Lung (tissue), 12 donors: ENCODE measurements around the gene SECTM1. TPM values are rescaled to one million over a fixed set of nuclear protein-coding genes. Genes with fewer than 3 reads are reported as not detected.
A peak's percentile ranks its signal among the peaks of the same experiment; 100 is the strongest.

ENCODE experiments used
- ATAC-seq: fragments of 200-7000 bp; cut with Tn5 transposase; one replicate; pipeline ENCODE4 v1.9.1; 2020; ENCODE audit warnings: moderate number of reproducible peaks; ENCODE audit not compliant: insufficient read depth, low FRiP score
- DNase-seq, 3 donors: peaks; one replicate each; pipeline ENCODE4 v3.0.0-alpha.2; 2013 to 2017
- H3K27ac ChIP-seq, 2 donors: one replicate each; pipeline ENCODE4 v1.5.1; 2013; ENCODE audit warnings: mild to moderate bottlenecking in 2 of 2, moderate library complexity in 2 of 2, control low read depth in 1 of 2, inconsistent platforms in 1 of 2, low read depth in 1 of 2, low read length in 1 of 2
- H3K27me3 ChIP-seq, 3 donors: one replicate each; pipeline ENCODE4 v1.5.1; 2013; ENCODE audit warnings: low read length in 2 of 3; ENCODE audit not compliant: control insufficient read depth in 3 of 3, insufficient read depth in 3 of 3
- H3K36me3 ChIP-seq, 4 donors: one replicate each; pipeline ENCODE4 v1.5.1; 2013; ENCODE audit warnings: low read length in 4 of 4, mild to moderate bottlenecking in 1 of 4, moderate library complexity in 1 of 4; ENCODE audit not compliant: control insufficient read depth in 4 of 4, insufficient read depth in 4 of 4
- H3K4me1 ChIP-seq, 5 donors: one replicate each; pipeline ENCODE4 v1.5.1; 2013; ENCODE audit warnings: low read length in 5 of 5, mild to moderate bottlenecking in 2 of 5, moderate library complexity in 1 of 5; ENCODE audit not compliant: control insufficient read depth in 5 of 5, insufficient read depth in 5 of 5
- H3K4me3 ChIP-seq: one replicate; pipeline ENCODE4 v1.5.1; 2013; ENCODE audit warnings: mild to moderate bottlenecking, control low read depth, moderate library complexity
- H3K9ac ChIP-seq, 2 donors: one replicate each; pipeline ENCODE4 v1.5.1; 2013; ENCODE audit warnings: low read length in 2 of 2, control low read depth in 1 of 2; ENCODE audit not compliant: insufficient read depth in 1 of 2
- H3K9me3 ChIP-seq, 4 donors: one replicate each; pipeline ENCODE4 v1.5.1; 2013; ENCODE audit warnings: low read length in 3 of 4, mild to moderate bottlenecking in 1 of 4, moderate library complexity in 1 of 4; ENCODE audit not compliant: control insufficient read depth in 4 of 4, insufficient read depth in 3 of 4
- CTCF ChIP-seq: IDR thresholded peaks from 2 replicates; pipeline ENCODE4 v1.5.1; 2012; ENCODE audit warnings: mild to moderate bottlenecking; ENCODE audit errors: control extremely low read depth, extremely low read depth
- WGBS, 2 donors: extraction: QIAGEN DNeasy Blood & Tissue Kit; methylation state at CpG; one replicate each; pipeline ENCODE4 v1.1.7; 2013; 5-methylcytosine and 5-hydroxymethylcytosine counted together
- polyA plus RNA-seq, 2 donors: library from polyadenylated mRNA; stranded (reverse); fragments of 200-250 nt; gene quantifications; one replicate each; pipeline ENCODE4 v1.2.1, GENCODE V29; 2013
- total RNA-seq, 2 donors: library from RNA; depleted of rRNA in 1 of 2; stranded (reverse); fragments of >200 nt in 1 of 2; gene quantifications; one replicate each; pipeline ENCODE4 v1.2.1, GENCODE V29; 2014 to 2021
- donor health status: control.
- donor health status: control.
- donor health status: Bipolar disorder and iron deficiency.
- donor health status: healthy.
- donor health status: DM: yes; HTN: yes; CAD: no.

The SECTM1 gene
- total and polyA plus RNA-seq, 4 donors = 12.5 to 68.6 (median 26.4) TPM

- H3K27me3 ChIP-seq = no peaks in the 10 kb centered on the region
- peak overlapping the region; percentile 86 for H3K4me3 ChIP-seq
- TF ChIP-seq CTCF = no peak
- WGBS, 2 donors = 1% methylated on average over 44 to 57 of the region's 57 CpGs
- DNase-seq (no peak), ATAC-seq (peak; percentile 9)
- H3K9me3 ChIP-seq = no peaks in the 10 kb centered on the region
- peak overlapping the region; percentile 84 to 90 for H3K9ac ChIP-seq
- H3K4me1 ChIP-seq = peaks cover 6 to 36% (median 25%) of the 10 kb centered on the region in 5 donors
- peaks cover 0 to 20% (median 18%) of the 10 kb centered on the region in 4 donors for H3K36me3 ChIP-seq
- H3K27ac ChIP-seq = peak overlapping the region; percentile 97 to 98
These were observed 60.9 kb downstream of the SECTM1 start for GRCh38 chr17:82272495-82273326.

DNA sequence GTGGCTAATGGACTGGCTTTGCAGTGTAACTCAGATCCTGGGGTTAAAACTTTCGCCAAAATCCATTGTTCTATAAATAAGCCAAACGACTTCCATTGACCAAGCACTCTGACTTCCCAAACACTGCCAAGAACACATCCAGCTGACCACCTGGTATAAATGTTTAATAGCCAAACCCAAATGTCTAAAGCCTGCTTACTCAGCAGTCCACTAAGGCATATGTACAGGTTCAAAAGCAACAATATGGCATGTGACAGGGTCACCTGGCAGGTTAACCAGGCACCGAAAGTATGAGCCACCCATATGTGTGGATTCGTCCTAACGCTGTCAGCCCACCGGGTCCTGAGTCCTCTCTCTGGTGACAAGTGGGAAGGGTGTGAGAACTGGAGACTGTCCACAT lies 62.2 kb downstream of the SECTM1 start:
- WGBS, 2 donors = 73 to 81% methylated on average over 6 of the region's 6 CpGs
- Histone ChIP-seq H3K4me1 (peaks cover 6 to 42% (median 30%) of the 10 kb centered on the region in 5 donors), H3K36me3 (peaks cover 0 to 23% (median 21%) of the 10 kb centered on the region in 4 donors), H3K4me3 (no peak overlapping the region), H3K27ac (peak overlapping the region in 1 of 2 donors; percentile 0), H3K9me3 (no peaks in the 10 kb centered on the region), H3K9ac (no peak overlapping the region), H3K27me3 (no peaks in the 10 kb centered on the region)
- no peak for TF ChIP-seq CTCF
- no peak for DNase-seq
- no peak for ATAC-seq

Other genes starting within 250 kb of the SECTM1 start
- 100 to 1,000 TPM in 1 of 2 donors, 10 to 100 TPM in 1; 46.2 to 604 TPM for gene FASN, start 235.5 kb downstream of the SECTM1 start, total RNA-seq
- gene FASN, start 235.5 kb downstream of the SECTM1 start, polyA plus RNA-seq = 100 to 1,000 TPM; 166 to 258 TPM
- gene CCDC57, start 120.9 kb downstream of the SECTM1 start, total RNA-seq = 10 to 100 TPM; 33.2 to 89.4 TPM
- 100 to 1,000 TPM in 1 of 2 donors, 10 to 100 TPM in 1; 60.4 to 128 TPM for gene CCDC57, start 120.9 kb downstream of the SECTM1 start, polyA plus RNA-seq
- 100 to 1,000 TPM in 1 of 2 donors, 10 to 100 TPM in 1; 31.0 to 154 TPM for gene SLC16A3, start 104.7 kb downstream of the SECTM1 start, total RNA-seq
- gene SLC16A3, start 104.7 kb downstream of the SECTM1 start, polyA plus RNA-seq = 100 to 1,000 TPM in 1 of 2 donors, 10 to 100 TPM in 1; 33.2 to 309 TPM
- 100 to 1,000 TPM in 1 of 2 donors, 10 to 100 TPM in 1; 72.7 to 160 TPM for gene CSNK1D, start 60.1 kb downstream of the SECTM1 start, total RNA-seq
- 100 to 1,000 TPM; 110 to 137 TPM for gene CSNK1D, start 60.1 kb downstream of the SECTM1 start, polyA plus RNA-seq
- 1 to 10 TPM; 2.3 to 7.0 TPM for gene CD7, start 16.2 kb downstream of the SECTM1 start, total RNA-seq
- gene CD7, start 16.2 kb downstream of the SECTM1 start, polyA plus RNA-seq = 10 to 100 TPM in 1 of 2 donors, 1 to 10 TPM in 1; 5.3 to 10.7 TPM
- not detected for gene TEX19, start 25.5 kb upstream of the SECTM1 start, total RNA-seq
- under 1 TPM in 1 of 2 donors, not detected in 1; 0.03 TPM for gene TEX19, start 25.5 kb upstream of the SECTM1 start, polyA plus RNA-seq
- under 1 TPM in 1 of 2 donors, not detected in 1; 0.17 TPM for gene UTS2R, start 38.0 kb upstream of the SECTM1 start, total RNA-seq
- gene UTS2R, start 38.0 kb upstream of the SECTM1 start, polyA plus RNA-seq = not detected
- gene HEXD, start 84.6 kb upstream of the SECTM1 start, total RNA-seq = 10 to 100 TPM; 36.9 to 37.8 TPM
- gene HEXD, start 84.6 kb upstream of the SECTM1 start, polyA plus RNA-seq = 10 to 100 TPM; 28.4 to 57.3 TPM
- 10 to 100 TPM; 20.6 to 41.6 TPM for gene OGFOD3, start 84.8 kb upstream of the SECTM1 start, total RNA-seq
- 10 to 100 TPM; 28.2 to 31.4 TPM for gene OGFOD3, start 84.8 kb upstream of the SECTM1 start, polyA plus RNA-seq
- gene CYBC1, start 117.0 kb upstream of the SECTM1 start, total RNA-seq = 100 to 1,000 TPM in 1 of 2 donors, 10 to 100 TPM in 1; 76.4 to 108 TPM
- 100 to 1,000 TPM in 1 of 2 donors, 10 to 100 TPM in 1; 37.4 to 144 TPM for gene CYBC1, start 117.0 kb upstream of the SECTM1 start, polyA plus RNA-seq
- gene NARF, start 125.0 kb upstream of the SECTM1 start, total RNA-seq = 10 to 100 TPM; 57.7 to 60.1 TPM
- gene NARF, start 125.0 kb upstream of the SECTM1 start, polyA plus RNA-seq = 10 to 100 TPM; 54.7 to 59.8 TPM
- 10 to 100 TPM; 40.4 to 59.8 TPM for gene FOXK2, start 186.0 kb upstream of the SECTM1 start, total RNA-seq
- 10 to 100 TPM; 23.4 to 26.4 TPM for gene FOXK2, start 186.0 kb upstream of the SECTM1 start, polyA plus RNA-seq